MCF 10A (cell line): ENCODE data around the gene NLRP9. TPM values are rescaled to one million over a fixed set of nuclear protein-coding genes. Genes with fewer than 3 reads are reported as not detected.

ENCODE experiments used
- BruUV-seq: library from RNA; stranded (reverse); fragments of 400-500 nt; replicated peaks from 2 replicates; lab custom pipeline; 2021; lab: Mats Ljungman, UMichigan
- CTCF ChIA-PET: fragments of 300-600 bp; sonication (Branson Sonifier 250); formaldehyde crosslinking; extraction: SDS; loops from one replicate; lab custom pipeline; 2021; ENCODE audit warnings: antibody characterized with exemption, inconsistent platforms; lab: Yijun Ruan, JAX
- POLR2A ChIA-PET: fragments of 300-600, 350-650 bp; sonication (Branson Sonifier 250); formaldehyde crosslinking; extraction: SDS; loops from one replicate; lab custom pipeline; 2020; ENCODE audit warnings: antibody characterized with exemption, inconsistent platforms; lab: Yijun Ruan, JAX
- DNase-seq: peaks from one replicate; pipeline ENCODE4 v3.0.0-alpha.2; 2018; ENCODE audit not compliant: unreplicated experiment
- H3K27ac Mint-ChIP-seq: one replicate; pipeline ENCODE4 v1.8.0; 2022; ENCODE audit warnings: mild to moderate bottlenecking, low read depth, mixed read lengths; ENCODE audit not compliant: unreplicated experiment
- H3K27me3 Mint-ChIP-seq: one replicate; pipeline ENCODE4 v1.8.0; 2022; ENCODE audit warnings: mixed read lengths; ENCODE audit not compliant: insufficient read depth, unreplicated experiment
- H3K36me3 Mint-ChIP-seq: one replicate; pipeline ENCODE4 v1.8.0; 2022; ENCODE audit warnings: mild to moderate bottlenecking, moderate library complexity, mixed read lengths; ENCODE audit not compliant: insufficient read depth, unreplicated experiment
- H3K4me1 Mint-ChIP-seq: one replicate; pipeline ENCODE4 v1.8.0; 2022; ENCODE audit warnings: mixed read lengths; ENCODE audit not compliant: insufficient read depth, unreplicated experiment
- H3K4me3 Mint-ChIP-seq: one replicate; pipeline ENCODE4 v1.8.0; 2022; ENCODE audit warnings: mild to moderate bottlenecking, moderate library complexity, mixed read lengths; ENCODE audit not compliant: unreplicated experiment
- H3K9me3 Mint-ChIP-seq: one replicate; pipeline ENCODE4 v1.8.0; 2022; ENCODE audit warnings: mixed read lengths; ENCODE audit not compliant: unreplicated experiment
- intact Hi-C: fragments of 100-400 bp; cut with micrococcal nuclease; formaldehyde crosslinking; loops from 2 replicates; pipeline ENCODE4 v1.14.1; 2022
- total RNA-seq: library from RNA; stranded (reverse); gene quantifications from 2 replicates; pipeline ENCODE4 v1.2.3, GENCODE V29; 2022
- TF ChIP-seq, protein P1 (sequence below): fragments of 200-600 bp; IDR thresholded peaks from one replicate; pipeline ENCODE4 v1.8.0; 2022; ENCODE audit warnings: antibody characterized with exemption, mild to moderate bottlenecking; ENCODE audit not compliant: unreplicated experiment

The NLRP9 gene
- total RNA-seq, 1 experiment from 2014 or later: not detected

DNA sequence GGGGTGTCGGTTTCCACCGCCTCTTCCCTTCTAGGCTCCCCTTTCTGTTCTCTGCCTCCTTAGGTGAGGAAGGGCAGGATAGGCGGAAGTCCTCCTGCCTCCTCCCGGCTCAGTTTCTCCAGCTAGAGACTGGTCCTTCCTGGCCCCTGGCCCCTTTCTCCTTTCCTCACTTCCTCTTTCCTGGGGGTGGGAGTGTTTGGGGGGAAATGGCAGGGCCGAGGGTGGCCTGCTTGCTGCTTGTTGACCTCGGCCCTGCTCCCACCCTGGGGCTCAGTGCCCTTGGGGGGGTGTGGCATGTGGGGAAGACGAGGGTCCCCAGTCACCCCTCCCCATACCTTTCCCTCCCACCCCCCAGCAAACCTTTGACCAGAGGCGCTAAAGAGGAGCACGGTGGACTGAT lies 78.4 kb downstream of the NLRP9 start:
- CTCF ChIA-PET: interaction anchor here (0.9 kb wide), 1 partner anchor 8 kb away, joined by 3 read pairs; no protein-coding TSS in a partner anchor
- Mint-ChIP-seq H3K4me3 (peak overlapping the region; percentile 52), H3K27me3 (no peaks in the 10 kb centered on the region), H3K27ac (no peak overlapping the region), H3K9me3 (no peaks in the 10 kb centered on the region), H3K4me1 (peaks cover 29% of the 10 kb centered on the region), H3K36me3 (peaks cover 51% of the 10 kb centered on the region)
- POLR2A ChIA-PET: no interaction called here
- TF ChIP-seq, protein P1, sequence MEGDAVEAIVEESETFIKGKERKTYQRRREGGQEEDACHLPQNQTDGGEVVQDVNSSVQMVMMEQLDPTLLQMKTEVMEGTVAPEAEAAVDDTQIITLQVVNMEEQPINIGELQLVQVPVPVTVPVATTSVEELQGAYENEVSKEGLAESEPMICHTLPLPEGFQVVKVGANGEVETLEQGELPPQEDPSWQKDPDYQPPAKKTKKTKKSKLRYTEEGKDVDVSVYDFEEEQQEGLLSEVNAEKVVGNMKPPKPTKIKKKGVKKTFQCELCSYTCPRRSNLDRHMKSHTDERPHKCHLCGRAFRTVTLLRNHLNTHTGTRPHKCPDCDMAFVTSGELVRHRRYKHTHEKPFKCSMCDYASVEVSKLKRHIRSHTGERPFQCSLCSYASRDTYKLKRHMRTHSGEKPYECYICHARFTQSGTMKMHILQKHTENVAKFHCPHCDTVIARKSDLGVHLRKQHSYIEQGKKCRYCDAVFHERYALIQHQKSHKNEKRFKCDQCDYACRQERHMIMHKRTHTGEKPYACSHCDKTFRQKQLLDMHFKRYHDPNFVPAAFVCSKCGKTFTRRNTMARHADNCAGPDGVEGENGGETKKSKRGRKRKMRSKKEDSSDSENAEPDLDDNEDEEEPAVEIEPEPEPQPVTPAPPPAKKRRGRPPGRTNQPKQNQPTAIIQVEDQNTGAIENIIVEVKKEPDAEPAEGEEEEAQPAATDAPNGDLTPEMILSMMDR: no peak
- intact Hi-C loops: no loop called here
- BruUV-seq: no TSS peak
- DNase-seq: no peak

DNA sequence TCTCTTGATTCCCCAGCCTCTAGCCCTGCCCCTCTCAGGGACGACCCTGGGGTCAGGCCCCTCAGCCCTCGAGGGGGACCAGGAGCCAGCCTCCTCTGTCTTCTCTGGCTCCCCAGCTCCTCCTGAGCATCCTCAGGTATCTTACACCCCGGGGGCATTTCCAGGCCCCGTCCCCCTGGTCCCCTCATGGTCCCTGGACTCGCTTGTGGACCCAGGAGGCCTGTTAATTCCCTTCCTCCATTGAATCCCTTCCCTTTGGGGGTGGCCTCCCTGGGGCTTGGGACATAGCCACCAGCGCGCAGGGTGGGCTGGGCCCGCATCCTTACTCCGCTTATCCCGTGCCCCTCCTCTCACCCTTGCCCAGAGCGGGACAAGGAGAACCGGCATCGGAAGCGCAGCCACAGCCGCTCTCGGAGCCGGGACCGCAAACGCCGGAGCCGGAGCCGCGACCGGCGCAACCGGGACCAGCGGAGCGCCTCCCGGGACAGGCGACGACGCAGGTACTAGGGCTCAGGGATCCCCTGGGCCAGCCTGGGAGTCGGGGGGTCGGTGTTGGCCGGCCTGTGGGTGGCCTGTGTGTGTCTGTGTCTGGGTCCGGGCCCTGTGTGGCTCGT lies 79.2 kb downstream of the NLRP9 start:
- H3K36me3 Mint-ChIP-seq: peaks cover 47% of the 10 kb centered on the region
- intact Hi-C loops: no loop called here
- DNase-seq: no peak
- no TSS peak for BruUV-seq
- TF ChIP-seq, protein P1: no peak
- POLR2A ChIA-PET: interaction anchor here (0.6 kb wide), 1 partner anchor 423 kb away, joined by 3 read pairs; no protein-coding TSS in a partner anchor
- no peaks in the 10 kb centered on the region for H3K27me3 Mint-ChIP-seq
- CTCF ChIA-PET: no interaction called here
- peak overlapping the region; percentile 84 for H3K4me3 Mint-ChIP-seq
- peaks cover 29% of the 10 kb centered on the region for H3K4me1 Mint-ChIP-seq
- H3K27ac Mint-ChIP-seq: no peak overlapping the region
- no peaks in the 10 kb centered on the region for H3K9me3 Mint-ChIP-seq

Other genes starting within 250 kb of the NLRP9 start
- 0.33 and 0.59 TPM in 2 replicates for gene SSC5D, start 250.0 kb downstream of the NLRP9 start, total RNA-seq
- gene SBK2, start 201.3 kb downstream of the NLRP9 start, total RNA-seq: not detected in 2 replicates
- not detected in 2 replicates for gene SBK3, start 192.9 kb downstream of the NLRP9 start, total RNA-seq
- gene ZNF579, start 157.6 kb downstream of the NLRP9 start, total RNA-seq: 11.6 and 12.6 TPM in 2 replicates
- gene FIZ1, start 138.9 kb downstream of the NLRP9 start, total RNA-seq: 13.5 and 16.3 TPM in 2 replicates
- 15.7 and 17.6 TPM in 2 replicates for gene ZNF524, start 138.1 kb downstream of the NLRP9 start, total RNA-seq
- 12.2 and 12.7 TPM in 2 replicates for gene ZNF865, start 132.8 kb downstream of the NLRP9 start, total RNA-seq
- gene ZNF784, start 113.8 kb downstream of the NLRP9 start, total RNA-seq: 2.7 and 3.1 TPM in 2 replicates
- 38.9 and 44.9 TPM in 2 replicates for gene ZNF580, start 97.4 kb downstream of the NLRP9 start, total RNA-seq
- 22.3 and 25.7 TPM in 2 replicates for gene ZNF581, start 94.8 kb downstream of the NLRP9 start, total RNA-seq
- 2.3 and 2.5 TPM in 2 replicates for gene CCDC106, start 90.2 kb downstream of the NLRP9 start, total RNA-seq
- 220 and 280 TPM in 2 replicates for gene U2AF2, start 83.4 kb downstream of the NLRP9 start, total RNA-seq
- 102 and 123 TPM in 2 replicates for gene EPN1, start 63.2 kb downstream of the NLRP9 start, total RNA-seq
- not detected in 2 replicates for gene RFPL4A, start 20.7 kb upstream of the NLRP9 start, total RNA-seq
- not detected in 2 replicates for gene RFPL4AL1, start 30.7 kb upstream of the NLRP9 start, total RNA-seq
- not detected in 2 replicates for gene NLRP11, start 93.6 kb upstream of the NLRP9 start, total RNA-seq
- not detected in 2 replicates for gene NLRP4, start 98.1 kb upstream of the NLRP9 start, total RNA-seq
- not detected in 2 replicates for gene NLRP13, start 193.9 kb upstream of the NLRP9 start, total RNA-seq
- not detected in 2 replicates for gene NLRP8, start 209.4 kb upstream of the NLRP9 start, total RNA-seq
- gene NLRP5, start 248.4 kb upstream of the NLRP9 start, total RNA-seq: not detected in 2 replicates